ENCODE data around the gene AGA.

Gene AGA

DNA sequence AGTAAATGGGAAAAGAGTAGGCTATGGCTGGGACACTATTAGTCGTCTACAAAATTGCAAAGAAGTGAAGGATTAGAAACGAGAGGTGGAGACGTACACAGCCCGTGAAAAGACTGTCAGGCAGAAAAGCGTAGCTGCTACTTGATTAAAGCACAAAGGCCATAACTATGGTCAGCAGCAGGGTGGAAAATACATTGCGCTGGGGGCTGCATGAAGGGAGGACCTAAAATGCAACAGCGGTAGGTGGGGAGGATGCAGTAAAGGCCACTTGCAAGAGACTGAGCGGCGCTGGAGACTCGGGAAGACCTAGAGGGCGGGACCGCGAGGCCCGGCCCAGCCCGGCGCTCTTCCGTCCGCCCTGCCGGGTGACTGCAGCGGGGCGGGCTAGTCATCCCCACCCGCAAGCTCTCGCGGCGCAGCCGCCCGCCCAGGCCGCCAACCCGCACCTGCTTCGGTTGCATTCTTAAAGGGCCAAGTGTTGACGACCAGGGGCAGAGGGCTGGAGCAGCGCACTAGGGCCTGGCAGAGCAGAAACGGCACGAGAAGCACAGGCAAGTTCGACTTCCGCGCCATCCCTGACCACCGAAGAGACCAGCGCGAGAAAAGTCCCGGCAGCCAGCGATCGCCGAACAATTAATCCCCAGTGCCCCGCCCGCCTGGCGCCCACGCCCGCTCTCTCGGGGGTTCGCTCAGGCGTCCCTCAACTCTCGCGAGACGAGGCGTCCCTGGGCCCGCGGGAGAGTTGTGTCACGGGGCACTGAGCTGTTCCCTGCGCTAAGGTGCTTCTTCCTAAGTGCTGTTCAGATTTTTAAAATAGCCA is at the start of gene AGA:
TSS of gene AGA (minus strand) at position 635 of the 820 bp plus-strand sequence. CDS start at position 573, 62 bp downstream.
- H3K27me3 ChIP-seq (ENCODE audit: control insufficient read depth, insufficient read depth, low read length), result no peaks in the 10 kb centered on the region
- H3K27ac ChIP-seq (ENCODE audit: low read depth, low read length), result peak within 1 kb of the TSS; percentile 96
- peak within 1 kb of the TSS; percentile 94 for H3K9ac ChIP-seq (ENCODE audit: low read length)
- no peaks in the 10 kb centered on the region for H3K36me3 ChIP-seq (ENCODE audit: control insufficient read depth, insufficient read depth, low read length)
- H3K4me3 ChIP-seq (ENCODE audit: low read length), result peak within 1 kb of the TSS; percentile 99
- H3K4me1 ChIP-seq (ENCODE audit: control insufficient read depth, insufficient read depth, low read length), result peaks cover 4% of the 10 kb centered on the region

DNA sequence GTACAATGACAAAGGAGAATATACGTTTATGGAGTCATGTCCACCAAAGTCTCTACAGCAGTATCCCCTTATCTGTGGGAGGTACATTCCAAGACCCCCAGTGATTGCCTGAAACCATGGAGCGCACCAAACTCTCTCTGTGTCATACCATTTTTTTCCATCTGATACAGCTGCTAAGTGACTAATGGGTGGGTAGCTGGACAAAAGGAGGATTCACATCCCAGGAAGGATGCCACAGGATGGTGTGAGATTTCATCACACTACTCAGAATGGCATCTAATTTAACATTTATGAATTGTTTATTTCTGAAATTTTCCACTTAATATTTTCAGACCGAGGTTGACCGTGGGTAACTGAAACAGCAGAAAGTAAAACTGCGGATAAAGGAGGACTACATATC is 49.8 kb upstream of the AGA start:
- no peak overlapping the region for H3K9ac ChIP-seq (ENCODE audit: low read length)
- H3K27me3 ChIP-seq (ENCODE audit: control insufficient read depth, insufficient read depth, low read length), result no peaks in the 10 kb centered on the region
- H3K36me3 ChIP-seq (ENCODE audit: control insufficient read depth, insufficient read depth, low read length), result no peaks in the 10 kb centered on the region
- H3K4me3 ChIP-seq (ENCODE audit: low read length), result no peak overlapping the region
- H3K4me1 ChIP-seq (ENCODE audit: control insufficient read depth, insufficient read depth, low read length), result no peaks in the 10 kb centered on the region
- H3K27ac ChIP-seq (ENCODE audit: low read depth, low read length), result no peak overlapping the region

DNA sequence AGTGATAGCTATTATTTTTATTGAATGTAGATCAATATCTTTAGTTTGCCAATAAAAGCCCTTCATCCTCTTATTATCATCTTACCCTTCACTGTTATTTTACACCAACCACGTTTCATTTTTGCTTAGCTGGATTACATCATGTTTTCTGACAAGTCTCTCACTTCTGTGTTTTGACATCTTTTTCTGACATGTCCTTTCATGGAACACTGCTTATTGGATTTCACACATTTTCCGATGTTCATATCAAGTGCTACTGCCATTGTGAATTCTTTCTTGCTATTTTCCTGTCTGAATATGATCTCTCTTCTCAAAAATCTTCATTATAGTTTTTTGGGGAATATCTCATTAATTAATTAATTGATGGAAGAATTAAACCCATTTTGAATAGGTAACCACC is 48.5 kb upstream of the AGA start:
- Histone ChIP-seq H3K36me3 (ENCODE audit: control insufficient read depth, insufficient read depth, low read length) (no peaks in the 10 kb centered on the region), H3K27ac (ENCODE audit: low read depth, low read length) (no peak overlapping the region), H3K9ac (ENCODE audit: low read length) (no peak overlapping the region), H3K27me3 (ENCODE audit: control insufficient read depth, insufficient read depth, low read length) (no peaks in the 10 kb centered on the region), H3K4me3 (ENCODE audit: low read length) (no peak overlapping the region), H3K4me1 (ENCODE audit: control insufficient read depth, insufficient read depth, low read length) (no peaks in the 10 kb centered on the region)

DNA sequence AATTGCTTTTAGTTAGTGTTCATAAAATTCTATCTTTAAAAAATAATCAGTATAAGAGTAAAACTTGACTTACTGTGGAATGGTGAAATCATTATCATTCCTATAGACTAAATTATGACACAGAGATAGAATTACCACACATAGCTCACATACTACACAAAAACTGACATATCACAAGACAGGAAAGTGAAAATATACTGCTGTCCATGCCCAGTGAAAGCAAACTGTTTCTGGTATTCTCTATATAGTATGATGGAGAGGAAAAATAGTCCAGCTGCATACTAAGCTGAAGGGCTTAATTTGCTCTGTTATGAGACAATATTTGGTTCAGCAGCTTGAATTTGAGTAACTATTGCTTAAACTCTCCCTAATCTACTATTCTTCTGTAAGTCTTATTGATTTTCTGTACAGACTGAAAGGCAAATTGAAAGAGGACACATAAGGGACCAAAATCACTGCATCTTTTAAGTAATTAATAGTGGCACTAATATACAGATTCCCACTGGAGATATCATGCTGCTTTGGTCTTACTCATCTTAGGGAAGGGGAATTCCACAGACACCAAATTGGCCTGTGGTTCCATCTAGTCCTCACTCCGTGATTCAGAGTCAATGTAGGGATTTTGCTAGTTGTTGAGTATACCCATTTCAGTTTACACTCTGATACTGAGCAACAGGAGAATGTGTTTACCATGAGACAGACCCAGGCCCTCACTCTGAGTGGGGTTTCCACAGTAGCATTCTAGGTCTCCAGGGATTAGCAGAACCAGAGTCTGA is 47.4 kb upstream of the AGA start:
- no peaks in the 10 kb centered on the region for H3K27me3 ChIP-seq (ENCODE audit: control insufficient read depth, insufficient read depth, low read length)
- no peak overlapping the region for H3K27ac ChIP-seq (ENCODE audit: low read depth, low read length)
- H3K36me3 ChIP-seq (ENCODE audit: control insufficient read depth, insufficient read depth, low read length), result no peaks in the 10 kb centered on the region
- H3K9ac ChIP-seq (ENCODE audit: low read length), result no peak overlapping the region
- no peak overlapping the region for H3K4me3 ChIP-seq (ENCODE audit: low read length)
- H3K4me1 ChIP-seq (ENCODE audit: control insufficient read depth, insufficient read depth, low read length), result no peaks in the 10 kb centered on the region

DNA sequence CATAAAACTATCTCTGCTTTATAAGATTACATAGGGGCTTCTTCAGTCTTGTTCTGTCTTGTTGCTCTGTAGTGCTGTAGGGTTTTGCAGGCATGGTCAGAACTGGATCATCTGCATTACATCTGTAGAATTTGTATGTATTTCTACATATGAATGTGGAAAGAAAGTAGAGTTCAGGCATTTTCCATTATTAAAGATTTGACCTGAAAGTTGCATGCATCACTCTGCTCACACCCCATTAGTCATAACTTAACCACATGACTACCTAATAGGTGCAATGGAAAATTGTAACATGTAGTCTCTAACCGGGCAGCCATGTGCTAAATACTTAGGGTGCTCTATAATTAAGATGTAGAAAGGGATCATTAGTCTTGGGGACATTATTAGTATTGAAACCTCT is 45.7 kb upstream of the AGA start:
- Histone ChIP-seq H3K27ac (ENCODE audit: low read depth, low read length) (no peak overlapping the region), H3K27me3 (ENCODE audit: control insufficient read depth, insufficient read depth, low read length) (no peaks in the 10 kb centered on the region), H3K9ac (ENCODE audit: low read length) (no peak overlapping the region), H3K4me3 (ENCODE audit: low read length) (no peak overlapping the region), H3K36me3 (ENCODE audit: control insufficient read depth, insufficient read depth, low read length) (no peaks in the 10 kb centered on the region), H3K4me1 (ENCODE audit: control insufficient read depth, insufficient read depth, low read length) (no peaks in the 10 kb centered on the region)

DNA sequence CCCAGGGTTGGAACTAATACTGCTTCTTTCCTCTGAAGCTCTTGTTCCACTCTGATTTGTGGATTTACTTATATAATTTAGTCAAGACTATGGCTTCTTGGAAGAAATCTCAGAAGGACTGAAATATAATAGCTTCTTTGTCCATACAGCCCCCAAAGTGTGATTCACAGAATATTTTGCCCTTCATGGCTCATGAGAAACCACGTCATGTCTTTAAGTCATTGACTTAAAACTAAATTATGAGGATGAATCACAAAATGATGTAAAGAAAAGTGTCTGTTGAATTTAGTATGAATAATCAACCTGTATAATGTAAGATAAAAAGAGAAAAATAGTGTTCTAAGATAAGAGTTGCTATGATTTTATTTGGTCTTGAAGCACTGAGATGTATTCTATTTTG is 43.3 kb upstream of the AGA start:
- Histone ChIP-seq H3K4me1 (ENCODE audit: control insufficient read depth, insufficient read depth, low read length) (no peaks in the 10 kb centered on the region), H3K4me3 (ENCODE audit: low read length) (no peak overlapping the region), H3K27me3 (ENCODE audit: control insufficient read depth, insufficient read depth, low read length) (no peaks in the 10 kb centered on the region), H3K27ac (ENCODE audit: low read depth, low read length) (no peak overlapping the region), H3K9ac (ENCODE audit: low read length) (no peak overlapping the region), H3K36me3 (ENCODE audit: control insufficient read depth, insufficient read depth, low read length) (no peaks in the 10 kb centered on the region)

DNA sequence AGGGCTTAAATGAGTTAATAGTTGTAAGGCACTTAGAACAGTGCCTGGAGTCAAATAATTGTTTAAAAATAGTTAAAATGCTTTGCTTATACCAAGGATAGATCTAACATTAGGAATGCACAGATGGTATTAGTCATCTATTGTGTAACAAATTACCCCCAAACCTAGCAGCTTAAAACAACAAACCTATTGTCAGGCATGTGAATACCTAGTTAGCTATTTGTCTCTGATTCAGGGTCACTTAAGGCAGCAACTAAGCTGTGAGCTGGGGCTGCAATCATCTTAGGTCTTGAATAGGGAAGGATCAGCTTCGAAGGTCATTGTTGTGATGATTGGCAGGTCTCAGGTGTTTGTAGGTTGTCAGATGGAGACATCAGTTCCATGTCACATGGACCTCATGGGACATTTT is 42.4 kb upstream of the AGA start:
- H3K27ac ChIP-seq (ENCODE audit: low read depth, low read length), result no peak overlapping the region
- no peak overlapping the region for H3K9ac ChIP-seq (ENCODE audit: low read length)
- no peaks in the 10 kb centered on the region for H3K27me3 ChIP-seq (ENCODE audit: control insufficient read depth, insufficient read depth, low read length)
- H3K4me3 ChIP-seq (ENCODE audit: low read length), result no peak overlapping the region
- H3K4me1 ChIP-seq (ENCODE audit: control insufficient read depth, insufficient read depth, low read length), result no peaks in the 10 kb centered on the region
- H3K36me3 ChIP-seq (ENCODE audit: control insufficient read depth, insufficient read depth, low read length), result no peaks in the 10 kb centered on the region

DNA sequence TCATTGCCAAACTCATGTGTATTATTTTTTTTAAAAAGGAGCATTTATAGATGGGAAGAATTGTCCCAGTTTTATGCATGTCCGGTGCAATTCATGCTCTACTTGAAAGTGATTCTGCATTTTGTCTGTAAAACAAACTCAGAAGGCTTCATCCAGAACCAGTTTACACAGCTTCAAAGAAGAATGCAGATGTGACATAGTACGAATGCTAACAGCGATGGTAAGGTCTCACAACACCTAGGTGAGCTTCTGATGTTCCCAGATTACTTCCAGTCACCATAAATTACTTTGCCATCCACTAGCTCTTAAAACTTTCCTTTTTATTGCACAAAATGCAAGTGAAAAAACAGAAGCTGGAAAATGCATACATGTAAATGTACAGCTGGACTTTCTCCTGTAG is 41.5 kb upstream of the AGA start:
- Histone ChIP-seq H3K4me3 (ENCODE audit: low read length) (no peak overlapping the region), H3K4me1 (ENCODE audit: control insufficient read depth, insufficient read depth, low read length) (no peaks in the 10 kb centered on the region), H3K9ac (ENCODE audit: low read length) (no peak overlapping the region), H3K27ac (ENCODE audit: low read depth, low read length) (no peak overlapping the region), H3K27me3 (ENCODE audit: control insufficient read depth, insufficient read depth, low read length) (no peaks in the 10 kb centered on the region), H3K36me3 (ENCODE audit: control insufficient read depth, insufficient read depth, low read length) (no peaks in the 10 kb centered on the region)

DNA sequence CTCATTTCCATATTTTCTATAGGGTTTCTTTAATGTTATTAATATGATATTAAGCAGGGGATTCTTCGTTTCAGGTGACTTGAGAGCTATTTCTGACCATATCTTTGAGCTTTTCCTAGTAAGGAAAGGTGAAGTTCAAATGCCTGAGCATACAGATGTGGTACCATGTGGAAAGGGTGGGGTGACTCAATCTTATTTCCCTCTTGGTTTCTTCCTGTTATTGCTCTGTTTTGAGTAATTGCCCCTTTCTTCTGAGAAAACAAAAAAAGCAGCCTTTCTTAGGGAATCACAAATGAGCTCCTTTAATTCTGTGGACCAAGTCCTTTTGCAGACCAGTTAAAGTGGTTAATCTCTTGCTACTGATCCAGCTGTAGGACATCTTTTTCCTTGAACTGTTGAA is 41.0 kb upstream of the AGA start:
- Histone ChIP-seq H3K4me1 (ENCODE audit: control insufficient read depth, insufficient read depth, low read length) (no peaks in the 10 kb centered on the region), H3K9ac (ENCODE audit: low read length) (no peak overlapping the region), H3K27me3 (ENCODE audit: control insufficient read depth, insufficient read depth, low read length) (no peaks in the 10 kb centered on the region), H3K4me3 (ENCODE audit: low read length) (no peak overlapping the region), H3K27ac (ENCODE audit: low read depth, low read length) (no peak overlapping the region), H3K36me3 (ENCODE audit: control insufficient read depth, insufficient read depth, low read length) (no peaks in the 10 kb centered on the region)

DNA sequence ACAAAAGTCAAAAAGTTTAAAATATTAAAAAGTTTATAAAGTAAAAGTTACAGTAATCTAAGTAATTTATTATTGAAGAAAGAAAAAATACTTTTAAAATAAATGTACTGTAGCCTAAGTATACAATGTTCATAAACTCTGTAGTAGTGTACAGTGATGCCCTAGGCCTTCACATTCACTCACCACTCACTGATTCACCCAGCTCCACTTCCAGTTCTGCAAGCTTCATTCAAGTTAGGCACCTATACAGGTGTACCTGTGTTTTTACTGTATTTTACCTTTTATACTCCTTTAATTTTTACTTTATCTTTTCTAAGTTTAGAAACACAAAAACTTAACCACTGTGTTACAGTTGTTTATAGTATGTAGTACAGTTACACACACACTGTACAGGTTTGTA is 40.1 kb upstream of the AGA start:
- Histone ChIP-seq H3K27ac (ENCODE audit: low read depth, low read length) (no peak overlapping the region), H3K4me3 (ENCODE audit: low read length) (no peak overlapping the region), H3K36me3 (ENCODE audit: control insufficient read depth, insufficient read depth, low read length) (no peaks in the 10 kb centered on the region), H3K9ac (ENCODE audit: low read length) (no peak overlapping the region), H3K4me1 (ENCODE audit: control insufficient read depth, insufficient read depth, low read length) (no peaks in the 10 kb centered on the region), H3K27me3 (ENCODE audit: control insufficient read depth, insufficient read depth, low read length) (no peaks in the 10 kb centered on the region)

DNA sequence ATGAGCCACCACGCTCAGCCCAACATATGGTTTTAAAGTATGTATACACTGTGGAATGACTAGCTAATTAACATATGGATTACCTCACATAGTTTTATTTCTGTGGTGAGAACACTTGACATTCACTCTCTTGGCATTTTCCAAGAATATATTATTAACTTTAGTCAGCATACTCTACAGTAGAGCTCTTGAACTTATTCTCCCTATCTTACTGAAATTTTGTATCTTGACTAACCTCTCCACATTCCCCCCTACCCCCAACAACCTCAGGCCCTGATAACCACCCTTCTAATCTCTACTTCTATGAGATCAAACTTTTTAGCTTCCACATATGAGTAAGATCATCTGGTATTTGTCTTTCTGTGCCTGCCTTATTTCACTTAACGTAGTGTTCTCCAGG is 38.6 kb upstream of the AGA start:
- no peak overlapping the region for H3K9ac ChIP-seq (ENCODE audit: low read length)
- no peak overlapping the region for H3K27ac ChIP-seq (ENCODE audit: low read depth, low read length)
- H3K36me3 ChIP-seq (ENCODE audit: control insufficient read depth, insufficient read depth, low read length), result no peaks in the 10 kb centered on the region
- no peaks in the 10 kb centered on the region for H3K4me1 ChIP-seq (ENCODE audit: control insufficient read depth, insufficient read depth, low read length)
- H3K27me3 ChIP-seq (ENCODE audit: control insufficient read depth, insufficient read depth, low read length), result no peaks in the 10 kb centered on the region
- no peak overlapping the region for H3K4me3 ChIP-seq (ENCODE audit: low read length)

DNA sequence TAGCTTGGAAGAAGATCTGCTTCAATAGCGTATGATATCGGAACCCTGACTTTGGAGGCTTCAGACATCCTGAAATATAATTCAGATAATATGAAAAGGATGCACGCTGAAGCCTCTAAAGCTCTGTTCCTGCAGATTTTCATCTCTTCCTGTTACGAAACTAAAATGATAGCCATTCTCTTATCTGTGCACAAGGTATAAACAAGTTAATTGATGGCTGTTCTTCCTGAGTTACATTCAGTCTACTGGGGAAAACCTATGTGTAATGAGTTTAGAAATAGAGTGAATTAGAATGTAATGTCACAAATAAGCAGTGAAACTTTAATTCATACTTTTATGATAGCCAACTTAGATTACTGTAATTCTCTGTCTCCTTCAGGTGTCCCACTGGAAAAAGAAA is 36.8 kb upstream of the AGA start:
- Histone ChIP-seq H3K36me3 (ENCODE audit: control insufficient read depth, insufficient read depth, low read length) (no peaks in the 10 kb centered on the region), H3K27me3 (ENCODE audit: control insufficient read depth, insufficient read depth, low read length) (no peaks in the 10 kb centered on the region), H3K4me3 (ENCODE audit: low read length) (no peak overlapping the region), H3K27ac (ENCODE audit: low read depth, low read length) (no peak overlapping the region), H3K4me1 (ENCODE audit: control insufficient read depth, insufficient read depth, low read length) (no peaks in the 10 kb centered on the region), H3K9ac (ENCODE audit: low read length) (no peak overlapping the region)

DNA sequence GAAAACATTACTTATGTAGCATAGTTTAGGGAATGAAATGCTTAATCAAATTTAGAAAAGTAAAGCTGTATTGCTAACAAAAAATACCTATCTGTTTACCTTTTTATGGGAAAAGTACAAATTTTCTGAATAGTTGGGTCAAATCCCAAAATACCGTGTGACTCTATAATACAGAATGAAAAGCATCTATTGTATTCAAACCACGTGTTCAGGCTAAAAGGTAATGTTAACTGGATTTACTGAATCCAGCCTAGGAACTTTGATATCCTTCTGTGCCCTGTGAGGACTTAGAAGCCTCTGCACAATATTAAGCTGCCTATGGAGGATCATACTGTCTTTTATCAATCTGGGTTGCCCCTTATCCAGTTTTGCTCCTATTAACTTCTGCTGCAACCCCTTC is 36.3 kb upstream of the AGA start:
- Histone ChIP-seq H3K4me3 (ENCODE audit: low read length) (no peak overlapping the region), H3K27ac (ENCODE audit: low read depth, low read length) (no peak overlapping the region), H3K36me3 (ENCODE audit: control insufficient read depth, insufficient read depth, low read length) (no peaks in the 10 kb centered on the region), H3K9ac (ENCODE audit: low read length) (no peak overlapping the region), H3K27me3 (ENCODE audit: control insufficient read depth, insufficient read depth, low read length) (no peaks in the 10 kb centered on the region), H3K4me1 (ENCODE audit: control insufficient read depth, insufficient read depth, low read length) (no peaks in the 10 kb centered on the region)

Data from rectal smooth muscle tissue (tissue), 1 donor.